H1 (cell line): ENCODE results near the gene RHEB. TPM values are rescaled to one million over a fixed set of nuclear protein-coding genes. Genes with fewer than 3 reads are reported as not detected.

ENCODE experiments used
- BCL11A ChIP-seq, 2 experiments: IDR thresholded peaks; one replicate each; pipeline ENCODE4 v1.6.1; 2011; ENCODE audit warnings: low read depth in 2 of 2, low read length in 2 of 2, mild to moderate bottlenecking in 2 of 2
- CHD2 ChIP-seq: IDR thresholded peaks from 2 replicates; pipeline ENCODE4 v1.6.1; 2012; ENCODE audit warnings: low read length, improper control_type of control experiment
- HDAC6 ChIP-seq: IDR thresholded peaks from one replicate; pipeline ENCODE4 v1.7.1; 2012; ENCODE audit warnings: low read depth, mild to moderate bottlenecking, inconsistent platforms, low read length, moderate library complexity
- JUND ChIP-seq: IDR thresholded peaks from 2 replicates; pipeline ENCODE4 v1.6.1; 2011; ENCODE audit warnings: mild to moderate bottlenecking, improper control_type of control experiment, low read length
- MAFK ChIP-seq: IDR thresholded peaks from 2 replicates; pipeline ENCODE4 v1.6.1; 2012; ENCODE audit warnings: low read depth, mild to moderate bottlenecking, improper control_type of control experiment, low read length
- NANOG ChIP-seq: IDR thresholded peaks from 2 replicates; pipeline ENCODE4 v1.6.1; 2011; ENCODE audit warnings: low read length, low read depth, mild to moderate bottlenecking, inconsistent platforms; ENCODE audit not compliant: insufficient read depth, poor library complexity, severe bottlenecking
- RFX5 ChIP-seq: IDR thresholded peaks from 2 replicates; pipeline ENCODE4 v1.6.1; 2011; ENCODE audit warnings: low read depth, low read length, improper control_type of control experiment, borderline replicate concordance
- SIN3A ChIP-seq, 2 experiments: IDR thresholded peaks in 1 of 2; conservative IDR thresholded peaks in 1 of 2; 2 replicates each; pipeline ENCODE4 v1.6.1; 2011 to 2012; ENCODE audit warnings: low read length in 2 of 2, improper control_type of control experiment in 1 of 2, low read depth in 1 of 2, mild to moderate bottlenecking in 1 of 2
- TAF7 ChIP-seq: optimal IDR thresholded peaks from 2 replicates; pipeline ENCODE3; 2011; ENCODE audit warnings: low read depth, mild to moderate bottlenecking, inconsistent platforms, low read length, moderate library complexity, borderline replicate concordance
- polyA plus RNA-seq, 7 experiments: library from polyadenylated mRNA; depleted of rRNA in 3 of 7; stranded (reverse) in 5 of 7; unstranded in 2 of 7; fragments of >200 nt in 5 of 7; fragments of 200-250 nt in 2 of 7; gene quantifications; 1 replicate in 5 of 7; 2 replicates in 1 of 7; 4 replicates in 1 of 7; pipeline versions ENCODE4 v1.2.1 to v1.2.3, GENCODE V29; 2011 to 2013; ENCODE audit warnings: missing spikeins in 2 of 7, mixed read lengths in 2 of 7
- total RNA-seq: library from RNA; stranded (reverse); fragmentation: NEBNext Ultra II Directional; extraction: Animal tissue kit (Norgen Biotek cat#: 25700); gene quantifications from 2 replicates; pipeline ENCODE4 v1.2.1, GENCODE V29; 2021
- TF ChIP-seq, protein P1 (sequence below): IDR thresholded peaks from 2 replicates; pipeline ENCODE4 v1.6.1; 2012; ENCODE audit warnings: low read length, inconsistent platforms
- TF ChIP-seq, protein P2 (sequence below), 3 experiments: IDR thresholded peaks; 1 replicate in 2 of 3; 2 replicates in 1 of 3; pipeline versions ENCODE4 v1.5.1 to v1.6.1; 2011; ENCODE audit warnings: low read length in 3 of 3, mild to moderate bottlenecking in 3 of 3, inconsistent platforms in 2 of 3, low read depth in 1 of 3, moderate library complexity in 1 of 3; ENCODE audit not compliant: insufficient read depth in 1 of 3; ENCODE audit errors: control extremely low read depth in 1 of 3
- TF ChIP-seq, protein P3 (sequence below): IDR thresholded peaks from 2 replicates; pipeline ENCODE4 v1.6.1; 2012; ENCODE audit warnings: inconsistent platforms

RHEB gene
- total and polyA plus RNA-seq, 2 of the 8 experiments (the other 6 are each of a cell fraction or from before 2014, with no cell fraction given) = 60.8 to 132 TPM

DNA sequence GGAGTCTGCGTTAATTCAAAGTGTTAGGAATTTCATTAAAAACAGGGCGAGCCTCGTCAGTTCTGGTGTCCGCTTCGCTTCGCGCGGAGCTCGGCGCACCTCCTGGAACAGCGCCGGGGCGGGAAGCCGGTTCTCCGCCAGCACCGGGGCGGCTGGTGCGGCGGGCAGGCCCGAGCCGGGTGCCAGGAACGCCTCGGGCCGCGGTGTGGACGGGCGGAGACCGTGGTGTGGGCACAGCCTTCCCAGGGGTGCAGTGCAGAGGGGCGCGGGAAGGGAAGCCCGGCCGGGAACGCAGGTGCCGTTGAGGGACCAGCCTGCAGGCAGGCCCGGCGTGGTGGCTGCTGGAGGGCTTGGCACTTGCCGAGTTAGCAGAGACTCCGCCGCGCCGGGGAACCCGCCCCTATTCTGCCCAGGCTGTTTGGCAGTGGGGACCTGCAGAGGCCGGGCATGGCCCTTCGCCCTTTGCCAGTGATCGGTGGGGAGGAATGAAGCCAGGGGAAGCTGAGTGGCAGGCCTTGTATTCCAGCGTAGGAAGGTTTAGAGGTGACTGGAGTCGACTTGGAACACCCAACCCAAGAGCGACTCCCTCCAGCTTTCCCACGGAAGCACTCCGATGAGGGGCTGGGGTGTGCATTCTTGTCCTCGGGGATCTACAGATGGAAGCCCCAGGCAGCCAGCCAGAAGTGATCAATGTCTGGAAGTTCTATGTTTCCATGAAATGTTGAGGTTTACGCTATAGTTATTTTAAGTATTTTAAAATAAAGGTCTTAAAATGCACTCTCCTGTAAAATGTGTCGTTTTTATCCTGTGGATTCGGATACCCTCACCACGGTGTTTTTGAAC is 945 bp upstream of the RHEB start (continued):
- TF ChIP-seq SIN3A (conservative IDR thresholded peaks at IDR 0.05 in 1 of 2, IDR thresholded peaks at IDR 0.05 in 1 of 2; ENCODE audit: low read depth in 1 of 2, low read length in 2 of 2) = no peak
- TF ChIP-seq, protein P1, sequence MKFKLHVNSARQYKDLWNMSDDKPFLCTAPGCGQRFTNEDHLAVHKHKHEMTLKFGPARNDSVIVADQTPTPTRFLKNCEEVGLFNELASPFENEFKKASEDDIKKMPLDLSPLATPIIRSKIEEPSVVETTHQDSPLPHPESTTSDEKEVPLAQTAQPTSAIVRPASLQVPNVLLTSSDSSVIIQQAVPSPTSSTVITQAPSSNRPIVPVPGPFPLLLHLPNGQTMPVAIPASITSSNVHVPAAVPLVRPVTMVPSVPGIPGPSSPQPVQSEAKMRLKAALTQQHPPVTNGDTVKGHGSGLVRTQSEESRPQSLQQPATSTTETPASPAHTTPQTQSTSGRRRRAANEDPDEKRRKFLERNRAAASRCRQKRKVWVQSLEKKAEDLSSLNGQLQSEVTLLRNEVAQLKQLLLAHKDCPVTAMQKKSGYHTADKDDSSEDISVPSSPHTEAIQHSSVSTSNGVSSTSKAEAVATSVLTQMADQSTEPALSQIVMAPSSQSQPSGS = no peak
- TF ChIP-seq TAF7 = no peak
- TF ChIP-seq, protein P2, sequence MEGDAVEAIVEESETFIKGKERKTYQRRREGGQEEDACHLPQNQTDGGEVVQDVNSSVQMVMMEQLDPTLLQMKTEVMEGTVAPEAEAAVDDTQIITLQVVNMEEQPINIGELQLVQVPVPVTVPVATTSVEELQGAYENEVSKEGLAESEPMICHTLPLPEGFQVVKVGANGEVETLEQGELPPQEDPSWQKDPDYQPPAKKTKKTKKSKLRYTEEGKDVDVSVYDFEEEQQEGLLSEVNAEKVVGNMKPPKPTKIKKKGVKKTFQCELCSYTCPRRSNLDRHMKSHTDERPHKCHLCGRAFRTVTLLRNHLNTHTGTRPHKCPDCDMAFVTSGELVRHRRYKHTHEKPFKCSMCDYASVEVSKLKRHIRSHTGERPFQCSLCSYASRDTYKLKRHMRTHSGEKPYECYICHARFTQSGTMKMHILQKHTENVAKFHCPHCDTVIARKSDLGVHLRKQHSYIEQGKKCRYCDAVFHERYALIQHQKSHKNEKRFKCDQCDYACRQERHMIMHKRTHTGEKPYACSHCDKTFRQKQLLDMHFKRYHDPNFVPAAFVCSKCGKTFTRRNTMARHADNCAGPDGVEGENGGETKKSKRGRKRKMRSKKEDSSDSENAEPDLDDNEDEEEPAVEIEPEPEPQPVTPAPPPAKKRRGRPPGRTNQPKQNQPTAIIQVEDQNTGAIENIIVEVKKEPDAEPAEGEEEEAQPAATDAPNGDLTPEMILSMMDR (IDR thresholded peaks at IDR 0.05; ENCODE audit: control extremely low read depth in 1 of 3, insufficient read depth in 1 of 3, low read depth in 1 of 3, low read length in 3 of 3) = no peak
- TF ChIP-seq CHD2 = no peak
- TF ChIP-seq JUND = no peak
- TF ChIP-seq, protein P3, sequence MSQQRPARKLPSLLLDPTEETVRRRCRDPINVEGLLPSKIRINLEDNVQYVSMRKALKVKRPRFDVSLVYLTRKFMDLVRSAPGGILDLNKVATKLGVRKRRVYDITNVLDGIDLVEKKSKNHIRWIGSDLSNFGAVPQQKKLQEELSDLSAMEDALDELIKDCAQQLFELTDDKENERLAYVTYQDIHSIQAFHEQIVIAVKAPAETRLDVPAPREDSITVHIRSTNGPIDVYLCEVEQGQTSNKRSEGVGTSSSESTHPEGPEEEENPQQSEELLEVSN = peak; percentile 89; the same call in 1 of the 2 replicates
- no peak for TF ChIP-seq RFX5
- no peak for TF ChIP-seq MAFK
- TF ChIP-seq BCL11A (IDR thresholded peaks at IDR 0.05; ENCODE audit: low read depth in 2 of 2, low read length in 2 of 2) = no peak
- no peak for TF ChIP-seq HDAC6
- no peak for TF ChIP-seq NANOG
- TF ChIP-seq, all 59 proteins: peak for 8
